Measurements from ENCODE around the gene TCHP.
"Not testable (repeated sequence)": the region's sequence is repeated elsewhere in the genome, so short reads cannot be mapped to it uniquely, and the experiment has no call there.

The TCHP gene

GRCh38 chr12:109899783-109900751, at the start of gene TCHP:
TCHP (plus strand) TSS chr12:109900274; CDS start chr12:109903027, 2,753 bp downstream.
- DNase-seq: peak; percentile 93

GRCh38 chr12:109850518-109850917, 49.6 kb upstream of the TCHP start:
- DNase-seq: not testable (repeated sequence)

GRCh38 chr12:109855377-109855776, 44.7 kb upstream of the TCHP start:
- no peak for DNase-seq

- DNase-seq: no peak
Measured at GRCh38 chr12:109857715-109858114, 42.4 kb upstream of the TCHP start.

- no peak for DNase-seq
Measured at GRCh38 chr12:109858764-109859163, 41.3 kb upstream of the TCHP start.

- DNase-seq: no peak
Measured at GRCh38 chr12:109860977-109861376, 39.1 kb upstream of the TCHP start.

GRCh38 chr12:109861689-109862314, 38.3 kb upstream of the TCHP start:
- no peak for DNase-seq

GRCh38 chr12:109862491-109862890, 37.6 kb upstream of the TCHP start:
- not testable (repeated sequence) for DNase-seq

- DNase-seq: peak; percentile 40
Measured at GRCh38 chr12:109863847-109864712, 36.0 kb upstream of the TCHP start.

- DNase-seq: no peak
Measured at GRCh38 chr12:109864916-109865315, 35.2 kb upstream of the TCHP start.

- DNase-seq: no peak
Measured at GRCh38 chr12:109868182-109869051, 31.7 kb upstream of the TCHP start.

GRCh38 chr12:109870648-109871047, 29.4 kb upstream of the TCHP start:
- DNase-seq: no peak

- no peak for DNase-seq
Measured at GRCh38 chr12:109871668-109872314, 28.3 kb upstream of the TCHP start.

GRCh38 chr12:109873653-109874052, 26.4 kb upstream of the TCHP start:
- DNase-seq: no peak

GRCh38 chr12:109875572-109876131, 24.4 kb upstream of the TCHP start:
- peak; percentile 46 for DNase-seq

GRCh38 chr12:109876406-109876805, 23.7 kb upstream of the TCHP start:
- no peak for DNase-seq

GRCh38 chr12:109877504-109878246, 22.4 kb upstream of the TCHP start:
- no peak for DNase-seq

- DNase-seq: no peak
Measured at GRCh38 chr12:109878247-109878625, 21.8 kb upstream of the TCHP start.

GRCh38 chr12:109878749-109879148, 21.3 kb upstream of the TCHP start:
- no peak for DNase-seq

GRCh38 chr12:109879351-109880042, 20.6 kb upstream of the TCHP start:
- peak; percentile 49 for DNase-seq
